Osteoblast (primary cell): ENCODE measurements around the gene TRAF1. TPM values are rescaled to one million over a fixed set of nuclear protein-coding genes. Genes with fewer than 3 reads are reported as not detected.

ENCODE experiments used
- DNase-seq: peaks from one replicate; pipeline ENCODE4 v3.0.0; 2011; ENCODE audit warnings: low spot score, mixed read lengths; ENCODE audit not compliant: insufficient read length; ENCODE audit errors: missing footprints
- H2AFZ ChIP-seq: 2 replicates; pipeline ENCODE4 v1.6.0; 2011; ENCODE audit warnings: mild to moderate bottlenecking, low read length
- H3K27ac ChIP-seq: 2 replicates; pipeline ENCODE4 v1.5.1; 2011; ENCODE audit warnings: mild to moderate bottlenecking, low read depth, low read length, moderate library complexity
- H3K27me3 ChIP-seq: 2 replicates; pipeline ENCODE4 v1.6.0; 2012; ENCODE audit warnings: mild to moderate bottlenecking, control low read depth, inconsistent platforms, low read length, moderate library complexity; ENCODE audit not compliant: insufficient read depth
- H3K36me3 ChIP-seq: 2 replicates; pipeline ENCODE4 v1.5.1; 2011; ENCODE audit warnings: mild to moderate bottlenecking, low read length, control low read depth, moderate library complexity; ENCODE audit not compliant: insufficient read depth
- H3K4me1 ChIP-seq: 2 replicates; pipeline ENCODE4 v1.5.1; 2011; ENCODE audit warnings: mild to moderate bottlenecking, low read length, control low read depth, moderate library complexity; ENCODE audit not compliant: insufficient read depth
- H3K4me2 ChIP-seq: 2 replicates; pipeline ENCODE4 v1.6.0; 2011; ENCODE audit warnings: mild to moderate bottlenecking, low read length; ENCODE audit not compliant: insufficient read depth
- H3K4me3 ChIP-seq: fragments of 200-600 bp; sonication (generic); 3 replicates; pipeline ENCODE4 v1.5.1; 2012; ENCODE audit warnings: mild to moderate bottlenecking, low read length, inconsistent platforms; ENCODE audit not compliant: insufficient read depth
- H3K79me2 ChIP-seq: 2 replicates; pipeline ENCODE4 v1.6.0; 2012; ENCODE audit warnings: mild to moderate bottlenecking, low read length, control low read depth, inconsistent platforms; ENCODE audit not compliant: insufficient read depth
- H3K9me3 ChIP-seq: 2 replicates; pipeline ENCODE4 v1.5.1; 2011; ENCODE audit warnings: low read depth, low read length, control low read depth
- H4K20me1 ChIP-seq: 2 replicates; pipeline ENCODE4 v1.6.0; 2012; ENCODE audit warnings: mild to moderate bottlenecking, low read length, control low read depth; ENCODE audit not compliant: insufficient read depth
- total RNA-seq: library from RNA; depleted of rRNA; stranded (reverse); fragments of >200 nt; gene quantifications from 2 replicates; pipeline ENCODE4 v1.2.3, GENCODE V29; 2012
- TF ChIP-seq, protein P1 (sequence below): IDR thresholded peaks from 2 replicates; pipeline ENCODE4 v1.5.1; 2011; ENCODE audit warnings: mild to moderate bottlenecking, low read depth, low read length, moderate library complexity; ENCODE audit errors: extremely low read depth

TRAF1 gene
- total RNA-seq, 1 donor: 1.8 TPM

DNA sequence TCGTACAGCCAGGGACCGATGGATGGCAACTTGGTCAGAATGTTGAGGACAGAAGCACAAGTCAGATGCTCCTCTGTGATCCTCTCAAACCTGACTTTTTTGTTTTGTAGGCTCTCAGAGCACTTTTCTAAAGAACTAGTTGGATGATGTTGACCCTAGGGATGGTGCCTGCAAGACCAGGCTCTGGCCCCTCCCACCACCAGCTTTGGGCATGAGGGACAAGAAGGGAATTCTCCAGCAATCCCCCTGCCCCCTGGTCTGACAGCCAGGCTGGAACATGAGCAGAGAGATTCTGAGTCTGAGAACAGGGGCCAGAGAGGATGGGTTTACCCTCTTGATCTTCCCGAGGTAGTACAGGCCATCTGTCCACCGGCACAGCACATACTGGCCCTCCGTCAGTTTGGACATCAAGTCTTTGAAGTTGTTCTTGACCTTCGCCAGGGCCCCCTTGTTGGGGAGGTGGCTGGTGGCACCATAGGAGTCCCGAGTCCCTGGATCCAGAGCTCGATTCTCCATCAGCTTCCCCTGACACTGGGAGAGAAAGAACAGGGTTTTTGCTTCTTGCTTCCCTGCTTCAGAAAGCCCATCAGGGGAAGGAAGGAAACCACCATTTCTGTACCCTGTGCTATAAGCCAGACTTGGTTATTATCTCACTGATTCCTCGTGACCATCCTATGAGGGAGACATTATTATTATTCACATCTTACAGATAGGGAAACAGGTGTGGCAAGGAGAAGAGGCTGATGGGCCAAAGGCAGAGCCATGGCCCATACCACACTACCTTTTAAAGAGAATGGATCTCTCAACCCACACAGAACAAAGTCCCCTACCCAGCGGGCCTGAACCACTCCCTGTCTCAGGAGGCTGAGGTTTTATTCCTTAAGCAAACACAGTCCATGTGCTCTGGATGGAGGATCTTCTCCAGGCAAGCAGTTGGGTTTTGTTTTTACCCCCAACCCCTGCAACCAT, 52.1 kb downstream of the TRAF1 start:
- Histone ChIP-seq H3K36me3 (peaks cover 18% of the 10 kb centered on the region), H3K79me2 (no peaks in the 10 kb centered on the region), H3K4me3 (no peak overlapping the region), H3K27ac (no peak overlapping the region), H3K4me1 (peaks cover 13% of the 10 kb centered on the region), H4K20me1 (no peaks in the 10 kb centered on the region), H3K27me3 (no peaks in the 10 kb centered on the region), H3K9me3 (no peaks in the 10 kb centered on the region), H3K4me2 (no peak overlapping the region), H2AFZ (no peak overlapping the region)
- TF ChIP-seq, protein P1, sequence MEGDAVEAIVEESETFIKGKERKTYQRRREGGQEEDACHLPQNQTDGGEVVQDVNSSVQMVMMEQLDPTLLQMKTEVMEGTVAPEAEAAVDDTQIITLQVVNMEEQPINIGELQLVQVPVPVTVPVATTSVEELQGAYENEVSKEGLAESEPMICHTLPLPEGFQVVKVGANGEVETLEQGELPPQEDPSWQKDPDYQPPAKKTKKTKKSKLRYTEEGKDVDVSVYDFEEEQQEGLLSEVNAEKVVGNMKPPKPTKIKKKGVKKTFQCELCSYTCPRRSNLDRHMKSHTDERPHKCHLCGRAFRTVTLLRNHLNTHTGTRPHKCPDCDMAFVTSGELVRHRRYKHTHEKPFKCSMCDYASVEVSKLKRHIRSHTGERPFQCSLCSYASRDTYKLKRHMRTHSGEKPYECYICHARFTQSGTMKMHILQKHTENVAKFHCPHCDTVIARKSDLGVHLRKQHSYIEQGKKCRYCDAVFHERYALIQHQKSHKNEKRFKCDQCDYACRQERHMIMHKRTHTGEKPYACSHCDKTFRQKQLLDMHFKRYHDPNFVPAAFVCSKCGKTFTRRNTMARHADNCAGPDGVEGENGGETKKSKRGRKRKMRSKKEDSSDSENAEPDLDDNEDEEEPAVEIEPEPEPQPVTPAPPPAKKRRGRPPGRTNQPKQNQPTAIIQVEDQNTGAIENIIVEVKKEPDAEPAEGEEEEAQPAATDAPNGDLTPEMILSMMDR: no peak
- DNase-seq: no peak

DNA sequence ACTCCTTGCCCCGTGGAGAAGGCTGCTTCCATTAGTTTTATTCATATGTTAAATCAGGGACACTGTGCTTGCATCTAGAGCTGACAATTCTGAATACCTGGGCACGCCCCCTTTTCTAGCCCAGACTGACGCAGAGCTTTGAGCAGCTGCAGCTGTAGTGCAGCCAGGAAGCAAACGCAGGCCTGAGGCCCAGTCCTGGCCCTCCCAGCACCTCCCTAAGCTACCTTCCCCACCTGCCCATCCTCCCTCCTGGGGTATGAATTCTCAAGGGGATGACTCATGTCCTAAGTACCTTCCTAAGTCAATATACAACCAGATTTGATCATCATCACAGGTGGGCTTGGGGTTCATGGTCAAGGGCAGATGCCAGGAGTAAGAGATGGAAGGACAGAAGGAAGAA, 53.1 kb downstream of the TRAF1 start:
- peaks cover 18% of the 10 kb centered on the region for H3K36me3 ChIP-seq
- H4K20me1 ChIP-seq: no peaks in the 10 kb centered on the region
- no peak overlapping the region for H3K4me2 ChIP-seq
- H3K79me2 ChIP-seq: no peaks in the 10 kb centered on the region
- H3K27me3 ChIP-seq: no peaks in the 10 kb centered on the region
- no peak overlapping the region for H3K27ac ChIP-seq
- H2AFZ ChIP-seq: no peak overlapping the region
- TF ChIP-seq, protein P1: no peak
- no peak overlapping the region for H3K4me3 ChIP-seq
- H3K9me3 ChIP-seq: no peaks in the 10 kb centered on the region
- peaks cover 17% of the 10 kb centered on the region for H3K4me1 ChIP-seq
- no peak for DNase-seq

DNA sequence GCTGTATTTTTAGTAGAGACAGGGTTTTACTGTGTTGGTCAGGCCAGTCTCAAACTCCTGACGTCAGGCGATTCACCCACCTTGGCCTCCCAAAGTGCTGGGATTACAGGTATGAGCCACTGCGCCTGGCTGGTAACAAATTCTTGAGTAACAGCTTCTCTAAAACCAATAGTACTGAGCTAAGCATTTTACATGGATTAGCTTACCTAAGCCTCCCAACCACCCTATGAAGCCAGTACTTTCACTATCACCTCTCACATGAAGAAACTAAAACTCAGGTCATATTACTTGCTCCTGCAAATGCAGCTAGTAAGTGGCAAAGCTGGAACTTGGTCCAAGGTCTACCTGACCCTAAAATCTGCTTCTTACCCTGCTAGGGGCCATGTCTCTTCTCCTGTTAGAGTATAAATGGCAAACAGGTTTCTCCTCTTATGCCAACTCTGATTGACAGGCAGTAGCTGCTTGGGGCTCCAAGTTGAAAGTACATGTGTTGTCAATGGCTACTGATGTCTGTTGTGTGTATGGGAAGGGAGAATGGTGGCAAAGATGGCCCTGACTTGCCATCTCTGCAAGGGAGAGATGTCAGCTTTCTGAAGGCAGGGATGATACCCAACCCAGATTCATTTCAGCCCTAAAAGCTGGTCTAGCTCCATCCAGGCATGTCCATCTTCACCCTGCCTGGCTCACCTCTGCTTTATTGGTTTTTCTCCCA, 53.6 kb downstream of the TRAF1 start:
- Histone ChIP-seq H4K20me1 (no peaks in the 10 kb centered on the region), H3K4me1 (peaks cover 21% of the 10 kb centered on the region), H3K27me3 (no peaks in the 10 kb centered on the region), H2AFZ (no peak overlapping the region), H3K4me3 (no peak overlapping the region), H3K4me2 (no peak overlapping the region), H3K79me2 (no peaks in the 10 kb centered on the region), H3K27ac (no peak overlapping the region), H3K9me3 (no peaks in the 10 kb centered on the region), H3K36me3 (peaks cover 18% of the 10 kb centered on the region)
- TF ChIP-seq, protein P1: no peak
- DNase-seq: no peak

DNA sequence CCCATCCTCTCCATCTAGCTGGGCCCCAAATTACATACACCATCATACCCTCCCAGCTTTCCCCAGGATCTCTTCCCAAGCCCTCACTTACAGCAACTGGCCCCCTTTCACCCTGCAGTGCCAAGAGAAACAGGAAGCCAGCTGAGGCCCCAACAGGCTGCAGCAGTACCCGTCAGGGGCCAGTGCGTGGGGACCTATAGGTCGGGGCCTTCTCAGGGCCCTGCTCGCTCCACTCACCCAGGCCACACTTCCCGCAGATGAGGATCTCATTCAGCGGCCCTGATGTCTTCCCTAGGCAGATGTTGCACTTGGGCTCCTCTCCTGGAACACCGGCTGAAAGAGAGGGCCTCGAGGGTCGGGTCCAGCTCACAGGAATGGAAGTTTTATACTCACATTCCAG, 56.4 kb downstream of the TRAF1 start:
- H3K36me3 ChIP-seq: peaks cover 27% of the 10 kb centered on the region
- no peak overlapping the region for H3K4me2 ChIP-seq
- H3K79me2 ChIP-seq: no peaks in the 10 kb centered on the region
- no peaks in the 10 kb centered on the region for H3K9me3 ChIP-seq
- peaks cover 9% of the 10 kb centered on the region for H3K4me1 ChIP-seq
- H3K4me3 ChIP-seq: no peak overlapping the region
- no peak for DNase-seq
- no peaks in the 10 kb centered on the region for H4K20me1 ChIP-seq
- H2AFZ ChIP-seq: peak overlapping the region; percentile 7
- H3K27me3 ChIP-seq: no peaks in the 10 kb centered on the region
- TF ChIP-seq, protein P1: no peak
- H3K27ac ChIP-seq: no peak overlapping the region
